Measurements from ENCODE around the gene CMTM4.

CMTM4 gene

GRCh38 chr16:66574531-66574930 lies 122.0 kb downstream of the CMTM4 start:
- no peak overlapping the region for H3K9ac ChIP-seq
- H3K79me2 ChIP-seq, result no peaks in the 10 kb centered on the region
- no peak overlapping the region for H3K27ac ChIP-seq
- no peaks in the 10 kb centered on the region for H3K4me1 ChIP-seq
- no peak overlapping the region for H3K4me3 ChIP-seq (ENCODE audit: low read depth, low read length)
- no peak for TF ChIP-seq CTCF (IDR thresholded peaks at IDR 0.05)
- H3K9me3 ChIP-seq (ENCODE audit: control insufficient read depth, low read length), result no peaks in the 10 kb centered on the region
- H3K36me3 ChIP-seq (ENCODE audit: control insufficient read depth, insufficient read depth, low read length), result no peaks in the 10 kb centered on the region
- H3K27me3 ChIP-seq (ENCODE audit: control insufficient read depth, insufficient read depth, low read length), result no peaks in the 10 kb centered on the region
- no peak overlapping the region for H2AFZ ChIP-seq
- no peak overlapping the region for H3K4me2 ChIP-seq (ENCODE audit: low read length)

DNA sequence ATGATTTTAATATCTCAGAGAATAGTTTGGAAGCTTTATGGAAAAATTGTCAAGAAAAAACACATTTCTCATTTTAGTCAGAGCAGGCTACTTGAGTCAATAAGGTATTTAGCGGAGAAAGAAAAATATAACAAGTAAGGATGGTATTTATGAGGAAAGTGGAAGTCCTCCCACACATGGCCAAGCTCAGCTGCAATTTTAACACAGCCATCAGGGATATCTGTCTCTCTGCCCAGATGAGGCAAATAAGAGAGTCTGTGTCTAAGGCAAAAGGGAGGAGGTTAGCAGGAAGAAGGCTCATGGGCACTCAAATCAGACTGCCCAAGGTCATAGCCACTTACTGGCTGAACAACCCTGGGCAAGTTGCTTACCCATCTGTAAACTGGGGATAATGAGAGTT lies 122.5 kb downstream of the CMTM4 start:
- no peak for TF ChIP-seq CTCF (IDR thresholded peaks at IDR 0.05)
- H3K9ac ChIP-seq, result no peak overlapping the region
- H3K9me3 ChIP-seq (ENCODE audit: control insufficient read depth, low read length), result no peaks in the 10 kb centered on the region
- no peak overlapping the region for H3K4me2 ChIP-seq (ENCODE audit: low read length)
- no peaks in the 10 kb centered on the region for H3K27me3 ChIP-seq (ENCODE audit: control insufficient read depth, insufficient read depth, low read length)
- H3K4me1 ChIP-seq, result no peaks in the 10 kb centered on the region
- H3K4me3 ChIP-seq (ENCODE audit: low read depth, low read length), result no peak overlapping the region
- H3K27ac ChIP-seq, result no peak overlapping the region
- no peaks in the 10 kb centered on the region for H3K79me2 ChIP-seq
- no peaks in the 10 kb centered on the region for H3K36me3 ChIP-seq (ENCODE audit: control insufficient read depth, insufficient read depth, low read length)
- no peak overlapping the region for H2AFZ ChIP-seq

GRCh38 chr16:66572356-66572755 lies 124.2 kb downstream of the CMTM4 start:
- Histone ChIP-seq H3K27me3 (ENCODE audit: control insufficient read depth, insufficient read depth, low read length) (no peaks in the 10 kb centered on the region), H3K79me2 (no peaks in the 10 kb centered on the region), H3K27ac (no peak overlapping the region), H2AFZ (no peak overlapping the region), H3K4me3 (ENCODE audit: low read depth, low read length) (no peak overlapping the region), H3K9ac (no peak overlapping the region), H3K4me2 (ENCODE audit: low read length) (no peak overlapping the region), H3K36me3 (ENCODE audit: control insufficient read depth, insufficient read depth, low read length) (no peaks in the 10 kb centered on the region), H3K9me3 (ENCODE audit: control insufficient read depth, low read length) (no peaks in the 10 kb centered on the region), H3K4me1 (no peaks in the 10 kb centered on the region)
- TF ChIP-seq CTCF (IDR thresholded peaks at IDR 0.05), result no peak

DNA sequence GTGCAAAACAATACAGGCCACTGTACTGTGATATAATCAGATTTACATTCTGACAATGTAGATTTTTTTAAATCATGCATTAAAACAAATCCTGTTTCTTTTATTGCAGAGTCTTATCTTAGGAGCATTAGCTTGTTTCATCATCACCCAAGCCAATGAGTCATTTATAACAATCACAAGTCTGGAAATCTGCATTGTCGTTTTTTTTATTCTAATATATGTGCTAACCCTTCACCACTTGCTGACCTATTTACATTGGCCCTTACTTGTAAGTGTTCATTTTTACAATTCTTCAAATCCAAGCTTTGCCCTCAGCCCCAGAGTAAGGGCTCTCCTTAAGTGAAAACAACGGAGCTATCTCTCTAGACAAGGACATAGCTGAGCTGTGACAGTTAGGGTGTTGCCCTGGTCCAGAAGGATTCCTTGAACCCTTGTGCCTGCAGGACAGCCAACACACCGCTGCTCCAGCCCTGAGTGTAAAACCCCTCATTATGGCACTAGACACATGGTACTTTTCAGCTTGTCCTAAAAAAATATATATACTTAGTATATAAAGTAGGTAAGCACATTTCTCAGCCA lies 126.6 kb downstream of the CMTM4 start:
- no peak overlapping the region for H3K4me3 ChIP-seq (ENCODE audit: low read depth, low read length)
- H3K9me3 ChIP-seq (ENCODE audit: control insufficient read depth, low read length), result no peaks in the 10 kb centered on the region
- H2AFZ ChIP-seq, result no peak overlapping the region
- no peaks in the 10 kb centered on the region for H3K79me2 ChIP-seq
- no peak overlapping the region for H3K27ac ChIP-seq
- H3K4me1 ChIP-seq, result no peaks in the 10 kb centered on the region
- no peak overlapping the region for H3K9ac ChIP-seq
- TF ChIP-seq CTCF (IDR thresholded peaks at IDR 0.05), result no peak
- no peaks in the 10 kb centered on the region for H3K36me3 ChIP-seq (ENCODE audit: control insufficient read depth, insufficient read depth, low read length)
- no peaks in the 10 kb centered on the region for H3K27me3 ChIP-seq (ENCODE audit: control insufficient read depth, insufficient read depth, low read length)
- H3K4me2 ChIP-seq (ENCODE audit: low read length), result no peak overlapping the region

- no peak overlapping the region for H3K4me2 ChIP-seq (ENCODE audit: low read length)
- no peaks in the 10 kb centered on the region for H3K4me1 ChIP-seq
- TF ChIP-seq CTCF (IDR thresholded peaks at IDR 0.05), result no peak
- H3K4me3 ChIP-seq (ENCODE audit: low read depth, low read length), result no peak overlapping the region
- H3K36me3 ChIP-seq (ENCODE audit: control insufficient read depth, insufficient read depth, low read length), result no peaks in the 10 kb centered on the region
- H3K9me3 ChIP-seq (ENCODE audit: control insufficient read depth, low read length), result no peaks in the 10 kb centered on the region
- H3K27me3 ChIP-seq (ENCODE audit: control insufficient read depth, insufficient read depth, low read length), result no peaks in the 10 kb centered on the region
- H3K9ac ChIP-seq, result no peak overlapping the region
- no peak overlapping the region for H3K27ac ChIP-seq
- H2AFZ ChIP-seq, result no peak overlapping the region
- H3K79me2 ChIP-seq, result no peaks in the 10 kb centered on the region
Observed at GRCh38 chr16:66569131-66569530, 127.4 kb downstream of the CMTM4 start.

Measured in parathyroid adenoma (tissue), 2 donors.